H9 (cell line): ENCODE results near the gene CORO1C. TPM values are rescaled to one million over a fixed set of nuclear protein-coding genes. Genes with fewer than 3 reads are reported as not detected.

Experiments
- DNase-seq: peaks from one replicate; pipeline ENCODE4 v3.0.0-alpha.2; 2017
- H2AFZ ChIP-seq: one replicate; pipeline ENCODE4 v1.6.1; 2013; ENCODE audit warnings: mild to moderate bottlenecking, low read length, control low read depth, moderate library complexity
- H2AK5ac ChIP-seq: 2 replicates; pipeline ENCODE4 v1.6.1; 2013; ENCODE audit warnings: low read length, control low read depth, mixed read lengths; ENCODE audit not compliant: insufficient read length
- H2BK120ac ChIP-seq: one replicate; pipeline ENCODE4 v1.6.1; 2013; ENCODE audit warnings: low read depth, mild to moderate bottlenecking, low read length, control low read depth, inconsistent platforms; ENCODE audit not compliant: poor library complexity, severe bottlenecking
- H2BK12ac ChIP-seq: 2 replicates; pipeline ENCODE4 v1.6.1; 2013; ENCODE audit warnings: low read length, control low read depth, mixed read lengths, low read depth; ENCODE audit not compliant: insufficient read length
- H2BK15ac ChIP-seq: 2 replicates; pipeline ENCODE4 v1.6.1; 2013; ENCODE audit warnings: low read depth, low read length, control low read depth
- H2BK20ac ChIP-seq: one replicate; pipeline ENCODE4 v1.6.1; 2013; ENCODE audit warnings: low read depth, mild to moderate bottlenecking, low read length, control low read depth, inconsistent platforms; ENCODE audit not compliant: poor library complexity, severe bottlenecking
- H2BK5ac ChIP-seq: 2 replicates; pipeline ENCODE4 v1.6.1; 2013; ENCODE audit warnings: low read length, control low read depth, mixed read lengths; ENCODE audit not compliant: insufficient read length
- H3K14ac ChIP-seq: 2 replicates; pipeline ENCODE4 v1.6.1; 2013; ENCODE audit warnings: low read length, control low read depth; ENCODE audit not compliant: insufficient read depth
- H3K18ac ChIP-seq: 2 replicates; pipeline ENCODE4 v1.6.1; 2013; ENCODE audit warnings: low read depth, mild to moderate bottlenecking, mixed read lengths, low read length, control low read depth; ENCODE audit not compliant: insufficient read length
- H3K23ac ChIP-seq: 2 replicates; pipeline ENCODE4 v1.6.1; 2013; ENCODE audit warnings: low read length, control low read depth, mixed read lengths, low read depth; ENCODE audit not compliant: insufficient read length
- H3K23me2 ChIP-seq: 2 replicates; pipeline ENCODE4 v1.6.1; 2013; ENCODE audit warnings: low read depth, mild to moderate bottlenecking, mixed read lengths, low read length, control low read depth; ENCODE audit not compliant: insufficient read length, poor library complexity, severe bottlenecking
- H3K27ac ChIP-seq: 2 replicates; pipeline ENCODE4 v1.5.1; 2013; ENCODE audit warnings: low read length, control low read depth, mixed read lengths, low read depth; ENCODE audit not compliant: insufficient read length
- H3K27me3 ChIP-seq: 2 replicates; pipeline ENCODE4 v1.6.1; 2013; ENCODE audit warnings: low read length, control low read depth, inconsistent platforms; ENCODE audit not compliant: insufficient read depth
- H3K4ac ChIP-seq: 2 replicates; pipeline ENCODE4 v1.6.1; 2013; ENCODE audit warnings: low read depth, mild to moderate bottlenecking, control low read depth, inconsistent platforms, low read length, moderate library complexity
- H3K4me1 ChIP-seq: 2 replicates; pipeline ENCODE4 v1.6.1; 2013; ENCODE audit warnings: low read length, control low read depth, inconsistent platforms; ENCODE audit not compliant: insufficient read depth
- H3K4me2 ChIP-seq: 2 replicates; pipeline ENCODE4 v1.6.1; 2013; ENCODE audit warnings: low read length, control low read depth, mixed read lengths; ENCODE audit not compliant: insufficient read length, insufficient read depth
- H3K56ac ChIP-seq: 2 replicates; pipeline ENCODE4 v1.6.1; 2013; ENCODE audit warnings: low read depth, mild to moderate bottlenecking, mixed read lengths, low read length, control low read depth; ENCODE audit not compliant: insufficient read length
- H3K79me1 ChIP-seq: 2 replicates; pipeline ENCODE4 v1.6.1; 2013; ENCODE audit warnings: low read depth, mild to moderate bottlenecking, moderate library complexity, low read length, control low read depth, inconsistent platforms; ENCODE audit not compliant: insufficient read depth, poor library complexity, severe bottlenecking
- H3K79me2 ChIP-seq: 2 replicates; pipeline ENCODE4 v1.6.1; 2013; ENCODE audit warnings: low read length, control low read depth, inconsistent platforms; ENCODE audit not compliant: insufficient read depth
- H3K9ac ChIP-seq: 2 replicates; pipeline ENCODE4 v1.6.1; 2013; ENCODE audit warnings: low read length, control low read depth, mixed read lengths; ENCODE audit not compliant: insufficient read length; ENCODE audit errors: extremely low read depth
- H3K9me3 ChIP-seq: one replicate; pipeline ENCODE4 v1.6.1; 2013; ENCODE audit warnings: low read depth, low read length, inconsistent platforms; ENCODE audit not compliant: control insufficient read depth
- H3T11ph ChIP-seq: one replicate; pipeline ENCODE4 v1.6.1; 2013; ENCODE audit warnings: mild to moderate bottlenecking, low read length, control low read depth, inconsistent platforms
- H4K20me1 ChIP-seq: one replicate; pipeline ENCODE4 v1.6.1; 2013; ENCODE audit not compliant: control insufficient read depth, insufficient read length, insufficient read depth
- H4K5ac ChIP-seq: 2 replicates; pipeline ENCODE4 v1.6.1; 2013; ENCODE audit warnings: low read depth, mild to moderate bottlenecking, mixed read lengths, low read length, control low read depth; ENCODE audit not compliant: insufficient read length
- H4K8ac ChIP-seq: replicated peaks from 2 replicates; pipeline ENCODE4 v1.6.1; 2013; ENCODE audit warnings: low read length, control low read depth, mixed read lengths, low read depth; ENCODE audit not compliant: insufficient read length
- H4K91ac ChIP-seq: 2 replicates; pipeline ENCODE4 v1.6.1; 2013; ENCODE audit warnings: low read depth, mild to moderate bottlenecking, moderate library complexity, mixed read lengths, low read length, control low read depth; ENCODE audit not compliant: insufficient read length
- H3K27ac Mint-ChIP-seq, 3 experiments: 2 replicates in 2 of 3; 3 replicates in 1 of 3; pipeline ENCODE4 v1.8.0; 2020 to 2021; ENCODE audit warnings: mixed read lengths in 3 of 3, mild to moderate bottlenecking in 1 of 3, moderate library complexity in 1 of 3
- H3K27me3 Mint-ChIP-seq: 2 replicates; pipeline ENCODE4 v1.8.0; 2021; ENCODE audit warnings: low read depth, mild to moderate bottlenecking, moderate library complexity, mixed read lengths
- H3K36me3 Mint-ChIP-seq, 3 experiments: 2 replicates in 2 of 3; 3 replicates in 1 of 3; pipeline ENCODE4 v1.8.0; 2020 to 2021; ENCODE audit warnings: low read depth in 3 of 3, mixed read lengths in 3 of 3; ENCODE audit not compliant: insufficient read depth in 1 of 3
- H3K4me1 Mint-ChIP-seq, 2 experiments: 2 replicates each; pipeline ENCODE4 v1.8.0; 2020; ENCODE audit warnings: mixed read lengths in 2 of 2
- H3K4me3 Mint-ChIP-seq, 2 experiments: 2 replicates in 1 of 2; 3 replicates in 1 of 2; pipeline ENCODE4 v1.8.0; 2020 to 2021; ENCODE audit warnings: mild to moderate bottlenecking in 2 of 2, mixed read lengths in 2 of 2, moderate library complexity in 1 of 2
- H3K9me3 Mint-ChIP-seq, 2 experiments: 2 replicates in 1 of 2; 3 replicates in 1 of 2; pipeline ENCODE4 v1.8.0; 2020; ENCODE audit warnings: mild to moderate bottlenecking in 2 of 2, mixed read lengths in 2 of 2, moderate library complexity in 1 of 2
- CTCF ChIP-seq: fragments of 200-600 bp; sonication (generic); conservative IDR thresholded peaks from 3 replicates; pipeline ENCODE4 v1.8.0; 2021; ENCODE audit warnings: antibody characterized with exemption, mild to moderate bottlenecking
- WGBS: extraction: QIAGEN DNeasy Blood & Tissue Kit; methylation state at CpG from one replicate; pipeline ENCODE4 v1.1.7; 2013; ENCODE audit warnings: missing lambda C conversion rate, low lambda C conversion rate, mixed read lengths; ENCODE audit not compliant: insufficient read length; ENCODE audit errors: extremely low coverage; 5-methylcytosine and 5-hydroxymethylcytosine counted together
- total RNA-seq: library from RNA; stranded (reverse); gene quantifications from 2 replicates; pipeline ENCODE4 v1.2.1, GENCODE V29; 2021

Gene CORO1C
- total RNA-seq, 1 experiment from 2014 or later, result 154 TPM

- H3K4me1 Mint-ChIP-seq, result peaks cover 24 to 31% of the 10 kb centered on the region in 2 experiments
These were observed 86.6 kb downstream of the CORO1C start for GRCh38 chr12:108644811-108645120.

More at GRCh38 chr12:108644811-108645120, 86.6 kb downstream of the CORO1C start:
- Histone ChIP-seq H2BK12ac (no peak overlapping the region), H2BK20ac (no peak overlapping the region), H4K8ac (no peak overlapping the region), H3K56ac (no peak overlapping the region), H2BK120ac (no peak overlapping the region), H2AK5ac (no peak overlapping the region), H4K91ac (no peak overlapping the region), H3K23ac (no peak overlapping the region), H3K9ac (no peak overlapping the region), H3K23me2 (no peaks in the 10 kb centered on the region), H3K27me3 (no peaks in the 10 kb centered on the region), H3K4me2 (no peak overlapping the region), H4K20me1 (no peaks in the 10 kb centered on the region), H3K4ac (no peak overlapping the region), H3K27ac (no peak overlapping the region), H3K18ac (no peak overlapping the region), H2BK15ac (no peak overlapping the region), H3K4me1 (no peaks in the 10 kb centered on the region; the same call in 1 of the 2 replicates), H2AFZ (no peak overlapping the region), H3K9me3 (no peaks in the 10 kb centered on the region), H3K79me1 (no peaks in the 10 kb centered on the region), H2BK5ac (no peak overlapping the region), H3K79me2 (no peaks in the 10 kb centered on the region), H3T11ph (no peak overlapping the region), H4K5ac (no peak overlapping the region), H3K14ac (no peak overlapping the region)
- peak; percentile 23 for DNase-seq
- no CpG with 5 or more reads among the region's 7 CpGs for WGBS
- 0 out of 7 replicates have a peak overlapping the region, but pooled peaks of 1 of the 3 experiments have one; percentile 25 for H3K27ac Mint-ChIP-seq
- H3K27me3 Mint-ChIP-seq, result no peaks in the 10 kb centered on the region
- TF ChIP-seq CTCF, result no peak
- no peaks in the 10 kb centered on the region for H3K9me3 Mint-ChIP-seq
- no peak overlapping the region for H3K4me3 Mint-ChIP-seq
- peaks cover 17 to 61% (median 39%) of the 10 kb centered on the region in 3 experiments; a peak in 6 of 7 replicates for H3K36me3 Mint-ChIP-seq
